Fibroblast of lung (primary cell): ENCODE data around the gene CASP4. TPM values are rescaled to one million over a fixed set of nuclear protein-coding genes. Genes with fewer than 3 reads are reported as not detected.

Experiments
- DNase-seq, 2 donors: peaks; one replicate each; pipeline versions ENCODE4 v3.0.0 to v3.0.0-alpha.2; 2010; ENCODE audit warnings: low read depth in 2 of 2
- H2AFZ ChIP-seq: 2 replicates; pipeline ENCODE4 v1.5.1; 2012; ENCODE audit warnings: low read length, control low read depth, inconsistent platforms
- H3K27ac ChIP-seq: 2 replicates; pipeline ENCODE4 v1.5.1; 2011; ENCODE audit warnings: low read length, control low read depth; ENCODE audit not compliant: insufficient read depth
- H3K27me3 ChIP-seq: 2 replicates; pipeline ENCODE4 v1.5.1; 2011; ENCODE audit warnings: mild to moderate bottlenecking, low read length; ENCODE audit not compliant: control insufficient read depth, insufficient read depth
- H3K36me3 ChIP-seq: 2 replicates; pipeline ENCODE4 v1.5.1; 2011; ENCODE audit warnings: low read length; ENCODE audit not compliant: control insufficient read depth, insufficient read depth
- H3K4me1 ChIP-seq: 2 replicates; pipeline ENCODE4 v1.5.1; 2011; ENCODE audit warnings: low read length; ENCODE audit not compliant: control insufficient read depth, insufficient read depth; ENCODE audit errors: extremely low read depth
- H3K4me2 ChIP-seq: 2 replicates; pipeline ENCODE4 v1.5.1; 2011; ENCODE audit warnings: low read length, control low read depth; ENCODE audit not compliant: insufficient read depth; ENCODE audit errors: extremely low read depth
- H3K4me3 ChIP-seq, 4 experiments: fragments of 200-600 bp in 1 of 4; sonication (generic) in 1 of 4; replicated peaks in 1 of 4; 2 replicates each; pipeline ENCODE4 v1.5.1; 2011 to 2016; ENCODE audit warnings: low read length in 4 of 4, low read depth in 3 of 4, mild to moderate bottlenecking in 3 of 4, control low read depth in 2 of 4, inconsistent platforms in 1 of 4, mixed read lengths in 1 of 4; ENCODE audit not compliant: insufficient read depth in 1 of 4; ENCODE audit errors: control extremely low read depth in 1 of 4
- H3K79me2 ChIP-seq: 2 replicates; pipeline ENCODE4 v1.5.1; 2012; ENCODE audit warnings: mild to moderate bottlenecking, low read length, inconsistent platforms; ENCODE audit not compliant: control insufficient read depth, insufficient read depth
- H3K9ac ChIP-seq: 2 replicates; pipeline ENCODE4 v1.5.1; 2011; ENCODE audit warnings: mild to moderate bottlenecking, low read length, control low read depth; ENCODE audit not compliant: insufficient read depth
- H3K9me3 ChIP-seq: 2 replicates; pipeline ENCODE4 v1.5.1; 2012; ENCODE audit warnings: low read depth, low read length; ENCODE audit not compliant: control insufficient read depth, insufficient read depth
- H4K20me1 ChIP-seq: 2 replicates; pipeline ENCODE4 v1.5.1; 2011; ENCODE audit warnings: low read length; ENCODE audit not compliant: control insufficient read depth, insufficient read depth; ENCODE audit errors: extremely low read depth
- CTCF ChIP-seq, 2 donors: IDR thresholded peaks in 1 of 2; conservative IDR thresholded peaks in 1 of 2; 1 replicate in 1 of 2; 2 replicates in 1 of 2; pipeline ENCODE4 v1.5.1; 2011 to 2012; ENCODE audit warnings: low read length in 2 of 2, control low read depth in 1 of 2, inconsistent platforms in 1 of 2, low read depth in 1 of 2, mild to moderate bottlenecking in 1 of 2
- EZH2 ChIP-seq: IDR thresholded peaks from 2 replicates; pipeline ENCODE4 v1.5.1; 2012; ENCODE audit warnings: low read length, control low read depth, mild to moderate bottlenecking; ENCODE audit errors: missing control alignments
- polyA plus RNA-seq, 2 donors: library from polyadenylated mRNA; depleted of rRNA in 1 of 2; stranded (reverse) in 1 of 2; unstranded in 1 of 2; fragments of >200 nt; gene quantifications; 2 replicates each; pipeline ENCODE4 v1.2.1, GENCODE V29; 2011 to 2012; ENCODE audit warnings: missing spikeins in 1 of 2
- total RNA-seq: library from RNA; depleted of rRNA; stranded (reverse); fragments of >200 nt; gene quantifications from 2 replicates; pipeline ENCODE4 v1.2.1, GENCODE V29; 2014

The CASP4 gene
- total and polyA plus RNA-seq, 2 donors (not counting 1 experiment from before 2014, with no cell fraction given): 196 to 204 TPM

GRCh38 chr11:104895634-104896033 is 72.7 kb downstream of the CASP4 start:
- no peaks in the 10 kb centered on the region for H3K9me3 ChIP-seq

DNA sequence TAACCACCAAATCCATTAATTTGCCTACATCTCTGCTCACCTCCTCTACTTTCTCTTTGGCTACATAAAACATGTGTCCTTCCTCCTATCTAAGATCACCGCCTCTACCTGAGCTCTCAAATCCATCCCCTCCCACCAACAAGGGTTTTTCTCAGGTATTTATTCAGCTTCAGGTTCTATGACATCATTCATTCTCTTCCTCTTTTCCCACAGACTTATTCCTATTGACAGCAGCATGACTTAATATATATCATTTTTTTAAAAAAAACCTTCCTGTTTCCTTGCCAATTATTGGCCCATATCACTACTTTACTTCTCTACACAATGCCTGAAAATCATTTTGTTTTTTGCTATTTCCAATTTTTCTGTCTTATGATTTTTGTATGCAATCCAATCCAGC is 74.5 kb downstream of the CASP4 start:
- H3K4me1 ChIP-seq: peaks cover 6% of the 10 kb centered on the region
- no peaks in the 10 kb centered on the region for H3K79me2 ChIP-seq
- no peaks in the 10 kb centered on the region for H4K20me1 ChIP-seq
- H3K4me2 ChIP-seq: no peak overlapping the region
- H3K9me3 ChIP-seq: no peaks in the 10 kb centered on the region
- no peak overlapping the region for H3K27ac ChIP-seq
- no peaks in the 10 kb centered on the region for H3K36me3 ChIP-seq
- no peak for TF ChIP-seq EZH2
- no peak for TF ChIP-seq CTCF (conservative IDR thresholded peaks at IDR 0.05 in 1 of 2, IDR thresholded peaks at IDR 0.05 in 1 of 2; ENCODE audit: low read depth in 1 of 2, low read length in 2 of 2)
- no peaks in the 10 kb centered on the region for H3K27me3 ChIP-seq
- no peak overlapping the region for H3K9ac ChIP-seq
- H3K4me3 ChIP-seq: no peak overlapping the region
- no peak overlapping the region for H2AFZ ChIP-seq
- DNase-seq: no peak

More at GRCh38 chr11:104895634-104896033, 72.7 kb downstream of the CASP4 start:
- Histone ChIP-seq H3K4me2 (no peak overlapping the region), H3K27me3 (no peaks in the 10 kb centered on the region), H3K36me3 (no peaks in the 10 kb centered on the region), H3K4me1 (peaks cover 6% of the 10 kb centered on the region), H4K20me1 (no peaks in the 10 kb centered on the region), H2AFZ (no peak overlapping the region), H3K9ac (no peak overlapping the region), H3K4me3 (no peak overlapping the region), H3K79me2 (no peaks in the 10 kb centered on the region), H3K27ac (no peak overlapping the region)
- peak in 1 of 2 donors; percentile 36 for DNase-seq
- TF ChIP-seq CTCF (conservative IDR thresholded peaks at IDR 0.05 in 1 of 2, IDR thresholded peaks at IDR 0.05 in 1 of 2; ENCODE audit: low read depth in 1 of 2, low read length in 2 of 2) (no peak), EZH2 (no peak)

Other genes with a start within 250 kb of the CASP4 start
- gene CASP12, start 70.1 kb downstream of the CASP4 start, total RNA-seq: 0.17 and 0.26 TPM in 2 replicates
- gene CASP12, start 70.1 kb downstream of the CASP4 start, polyA plus RNA-seq: 0.09 TPM in 1 of 2 replicates, not detected in the other
- gene CASP5, start 54.6 kb upstream of the CASP4 start, total RNA-seq: 0.17 and 0.26 TPM in 2 replicates
- not detected in 2 replicates for gene CASP5, start 54.6 kb upstream of the CASP4 start, polyA plus RNA-seq
- 82.2 and 115 TPM in 2 replicates for gene CASP1, start 66.6 kb upstream of the CASP4 start, total RNA-seq
- gene CASP1, start 66.6 kb upstream of the CASP4 start, polyA plus RNA-seq: 45.4 and 49.9 TPM in 2 replicates
- gene CARD16, start 76.8 kb upstream of the CASP4 start, total RNA-seq: 102 and 143 TPM in 2 replicates
- gene CARD16, start 76.8 kb upstream of the CASP4 start, polyA plus RNA-seq: 97.2 and 114 TPM in 2 replicates
- gene CARD18, start 171.2 kb upstream of the CASP4 start, total RNA-seq: not detected in 2 replicates
- gene CARD18, start 171.2 kb upstream of the CASP4 start, polyA plus RNA-seq: not detected in 2 replicates